HUES6 (cell line): Measurements from ENCODE around the gene CCDC60.

ENCODE experiments used
- H3K27ac ChIP-seq: 2 replicates; pipeline ENCODE4 v1.7.0; 2013; ENCODE audit warnings: low read depth, mild to moderate bottlenecking, low read length, inconsistent platforms
- H3K27me3 ChIP-seq: 2 replicates; pipeline ENCODE4 v1.6.1; 2013; ENCODE audit warnings: low read length; ENCODE audit not compliant: control insufficient read depth, insufficient read depth
- H3K36me3 ChIP-seq: 2 replicates; pipeline ENCODE4 v1.6.1; 2013; ENCODE audit warnings: low read length; ENCODE audit not compliant: control insufficient read depth, insufficient read depth
- H3K4me1 ChIP-seq: 2 replicates; pipeline ENCODE4 v1.6.1; 2013; ENCODE audit warnings: low read length; ENCODE audit not compliant: control insufficient read depth, insufficient read depth
- H3K4me3 ChIP-seq: 2 replicates; pipeline ENCODE4 v1.5.1; 2013; ENCODE audit warnings: low read depth, low read length
- H3K9ac ChIP-seq: one replicate; pipeline ENCODE4 v1.6.1; 2013; ENCODE audit warnings: mild to moderate bottlenecking, low read length
- H3K9me3 ChIP-seq: 2 replicates; pipeline ENCODE4 v1.6.1; 2013; ENCODE audit warnings: low read depth, low read length; ENCODE audit not compliant: control insufficient read depth, insufficient read depth

The CCDC60 gene

GRCh38 chr12:119384340-119384739, 49.8 kb downstream of the CCDC60 start:
- Histone ChIP-seq H3K9me3 (peaks cover 4% of the 10 kb centered on the region), H3K9ac (no peak overlapping the region), H3K27ac (no peak overlapping the region), H3K4me1 (no peaks in the 10 kb centered on the region; the same call in none of the 2 replicates), H3K4me3 (no peak overlapping the region), H3K36me3 (no peaks in the 10 kb centered on the region), H3K27me3 (no peaks in the 10 kb centered on the region)

GRCh38 chr12:119385659-119386058, 51.1 kb downstream of the CCDC60 start:
- H3K36me3 ChIP-seq = no peaks in the 10 kb centered on the region
- peaks cover 1% of the 10 kb centered on the region for H3K4me1 ChIP-seq
- H3K9me3 ChIP-seq = no peaks in the 10 kb centered on the region
- no peak overlapping the region for H3K4me3 ChIP-seq
- H3K27me3 ChIP-seq = no peaks in the 10 kb centered on the region
- no peak overlapping the region for H3K27ac ChIP-seq
- no peak overlapping the region for H3K9ac ChIP-seq

- H3K27ac ChIP-seq = no peak overlapping the region
- no peak overlapping the region for H3K9ac ChIP-seq
- H3K27me3 ChIP-seq = no peaks in the 10 kb centered on the region
- no peak overlapping the region for H3K4me3 ChIP-seq
- H3K9me3 ChIP-seq = no peaks in the 10 kb centered on the region
- peaks cover 7% of the 10 kb centered on the region; the same call in 1 of the 2 replicates for H3K4me1 ChIP-seq
- no peaks in the 10 kb centered on the region for H3K36me3 ChIP-seq
Observed at GRCh38 chr12:119389687-119390086, 55.2 kb downstream of the CCDC60 start.

GRCh38 chr12:119391673-119392072, 57.1 kb downstream of the CCDC60 start:
- Histone ChIP-seq H3K27me3 (no peaks in the 10 kb centered on the region), H3K27ac (no peak overlapping the region)

GRCh38 chr12:119393677-119394076, 59.1 kb downstream of the CCDC60 start:
- peaks cover 17% of the 10 kb centered on the region for H3K9me3 ChIP-seq
- H3K9ac ChIP-seq = no peak overlapping the region
- peaks cover 7% of the 10 kb centered on the region; the same call in 1 of the 2 replicates for H3K4me1 ChIP-seq
- H3K27ac ChIP-seq = no peak overlapping the region
- H3K36me3 ChIP-seq = no peaks in the 10 kb centered on the region
- no peaks in the 10 kb centered on the region for H3K27me3 ChIP-seq
- H3K4me3 ChIP-seq = no peak overlapping the region

More at GRCh38 chr12:119391673-119392072, 57.1 kb downstream of the CCDC60 start:
- Histone ChIP-seq H3K4me3 (no peak overlapping the region), H3K4me1 (peaks cover 7% of the 10 kb centered on the region; the same call in 1 of the 2 replicates), H3K9me3 (0 out of 2 replicates have a peak, but pooled peaks cover 2% of the 10 kb centered on the region), H3K9ac (no peak overlapping the region), H3K36me3 (no peaks in the 10 kb centered on the region)

- no peak overlapping the region for H3K27ac ChIP-seq
- H3K9ac ChIP-seq = no peak overlapping the region
- no peaks in the 10 kb centered on the region for H3K36me3 ChIP-seq
- no peak overlapping the region for H3K4me3 ChIP-seq
- no peaks in the 10 kb centered on the region for H3K4me1 ChIP-seq
- H3K27me3 ChIP-seq = no peaks in the 10 kb centered on the region
- peaks cover 21% of the 10 kb centered on the region for H3K9me3 ChIP-seq
Observed at GRCh38 chr12:119397540-119397939, 63.0 kb downstream of the CCDC60 start.

GRCh38 chr12:119398190-119398589, 63.7 kb downstream of the CCDC60 start:
- Histone ChIP-seq H3K27me3 (no peaks in the 10 kb centered on the region), H3K9me3 (peaks cover 21% of the 10 kb centered on the region), H3K9ac (no peak overlapping the region), H3K36me3 (no peaks in the 10 kb centered on the region), H3K4me1 (no peaks in the 10 kb centered on the region), H3K4me3 (no peak overlapping the region), H3K27ac (no peak overlapping the region)

- Histone ChIP-seq H3K27ac (no peak overlapping the region), H3K9ac (no peak overlapping the region), H3K4me3 (no peak overlapping the region), H3K9me3 (peaks cover 21% of the 10 kb centered on the region), H3K27me3 (no peaks in the 10 kb centered on the region), H3K4me1 (no peaks in the 10 kb centered on the region), H3K36me3 (no peaks in the 10 kb centered on the region)
Observed at GRCh38 chr12:119399301-119399700, 64.8 kb downstream of the CCDC60 start.

- no peaks in the 10 kb centered on the region; the same call in 1 of the 2 replicates for H3K4me1 ChIP-seq
- H3K9me3 ChIP-seq = no peaks in the 10 kb centered on the region
- no peak overlapping the region for H3K27ac ChIP-seq
- no peak overlapping the region for H3K4me3 ChIP-seq
- H3K27me3 ChIP-seq = no peaks in the 10 kb centered on the region
- H3K36me3 ChIP-seq = no peaks in the 10 kb centered on the region
- H3K9ac ChIP-seq = no peak overlapping the region
Observed at GRCh38 chr12:119406308-119406707, 71.8 kb downstream of the CCDC60 start.

GRCh38 chr12:119406811-119407210, 72.3 kb downstream of the CCDC60 start:
- H3K9me3 ChIP-seq = no peaks in the 10 kb centered on the region
- no peaks in the 10 kb centered on the region; the same call in 1 of the 2 replicates for H3K4me1 ChIP-seq
- no peak overlapping the region for H3K9ac ChIP-seq
- H3K27me3 ChIP-seq = no peaks in the 10 kb centered on the region
- H3K36me3 ChIP-seq = no peaks in the 10 kb centered on the region
- no peak overlapping the region for H3K4me3 ChIP-seq
- H3K27ac ChIP-seq = no peak overlapping the region

GRCh38 chr12:119409043-119409442, 74.5 kb downstream of the CCDC60 start:
- no peak overlapping the region for H3K4me3 ChIP-seq
- no peaks in the 10 kb centered on the region for H3K9me3 ChIP-seq
- H3K27me3 ChIP-seq = no peaks in the 10 kb centered on the region
- no peaks in the 10 kb centered on the region for H3K36me3 ChIP-seq
- H3K27ac ChIP-seq = no peak overlapping the region
- H3K4me1 ChIP-seq = peaks cover 4% of the 10 kb centered on the region; the same call in 1 of the 2 replicates
- H3K9ac ChIP-seq = no peak overlapping the region

GRCh38 chr12:119410396-119410795, 75.9 kb downstream of the CCDC60 start:
- H3K27me3 ChIP-seq = no peaks in the 10 kb centered on the region

More at GRCh38 chr12:119410396-119410795, 75.9 kb downstream of the CCDC60 start:
- Histone ChIP-seq H3K4me3 (no peak overlapping the region), H3K27ac (no peak overlapping the region), H3K36me3 (no peaks in the 10 kb centered on the region), H3K9ac (no peak overlapping the region), H3K9me3 (no peaks in the 10 kb centered on the region), H3K4me1 (peaks cover 4% of the 10 kb centered on the region; the same call in 1 of the 2 replicates)
